ENCODE results near the gene TGFBR3.

The TGFBR3 gene

GRCh38 chr1:91897016-91897415 lies 11.1 kb upstream of the TGFBR3 start:
- DNase-seq (ENCODE audit: low read depth): no peak
- H3K4me3 ChIP-seq (ENCODE audit: control insufficient read depth, low read depth, low read length): no peak overlapping the region
- no peak for TF ChIP-seq CTCF (IDR thresholded peaks at IDR 0.05; ENCODE audit: control insufficient read depth, insufficient read depth, low read depth, low read length, missing control alignments)

- no peak overlapping the region for H3K4me3 ChIP-seq (ENCODE audit: control insufficient read depth, low read depth, low read length)
- no peak for DNase-seq (ENCODE audit: low read depth)
- TF ChIP-seq CTCF (IDR thresholded peaks at IDR 0.05; ENCODE audit: control insufficient read depth, insufficient read depth, low read depth, low read length, missing control alignments): no peak
Observed at GRCh38 chr1:91895832-91896556, 10.0 kb upstream of the TGFBR3 start.

GRCh38 chr1:91894036-91894761 lies 8.2 kb upstream of the TGFBR3 start:
- no peak for TF ChIP-seq CTCF (IDR thresholded peaks at IDR 0.05; ENCODE audit: control insufficient read depth, insufficient read depth, low read depth, low read length, missing control alignments)
- no peak for DNase-seq (ENCODE audit: low read depth)
- H3K4me3 ChIP-seq (ENCODE audit: control insufficient read depth, low read depth, low read length): no peak overlapping the region

GRCh38 chr1:91891969-91892368 lies 6.0 kb upstream of the TGFBR3 start:
- no peak for TF ChIP-seq CTCF (IDR thresholded peaks at IDR 0.05; ENCODE audit: control insufficient read depth, insufficient read depth, low read depth, low read length, missing control alignments)
- DNase-seq (ENCODE audit: low read depth): no peak
- no peak overlapping the region for H3K4me3 ChIP-seq (ENCODE audit: control insufficient read depth, low read depth, low read length)

- TF ChIP-seq CTCF (IDR thresholded peaks at IDR 0.05; ENCODE audit: control insufficient read depth, insufficient read depth, low read depth, low read length, missing control alignments): no peak
- no peak overlapping the region for H3K4me3 ChIP-seq (ENCODE audit: control insufficient read depth, low read depth, low read length)
- peak; percentile 67 for DNase-seq (ENCODE audit: low read depth)
Observed at GRCh38 chr1:91891454-91891853, 5.5 kb upstream of the TGFBR3 start.

- DNase-seq (ENCODE audit: low read depth): no peak
- H3K4me3 ChIP-seq (ENCODE audit: control insufficient read depth, low read depth, low read length): no peak overlapping the region
- no peak for TF ChIP-seq CTCF (IDR thresholded peaks at IDR 0.05; ENCODE audit: control insufficient read depth, insufficient read depth, low read depth, low read length, missing control alignments)
Observed at GRCh38 chr1:91889717-91890459, 3.9 kb upstream of the TGFBR3 start.

Measured in AG09309 (cell line).